SK-N-SH treated with all-trans-retinoic acid at 6 μM for 48 hours (cell line): ENCODE measurements around the gene IL23R.

Experiments
- BACH2 ChIP-seq: fragments of 250-450 bp; sonication (Bioruptor Pico); IDR thresholded peaks from 2 replicates; pipeline ENCODE4 v1.9.0; 2021; ENCODE audit warnings: mild to moderate bottlenecking, borderline replicate concordance
- PPARA ChIP-seq: fragments of 250-450 bp; sonication (Bioruptor Pico); IDR thresholded peaks from 2 replicates; pipeline ENCODE4 v1.5.0; 2020; ENCODE audit warnings: mild to moderate bottlenecking, borderline replicate concordance
- RARB ChIP-seq: fragments of 250-450 bp; sonication (Bioruptor Pico); IDR thresholded peaks from 2 replicates; pipeline ENCODE4 v1.8.0; 2021; ENCODE audit warnings: mild to moderate bottlenecking, moderate library complexity
- ZFP30 ChIP-seq: fragments of 450-650 bp; formaldehyde crosslinking; IDR thresholded peaks from 2 replicates; pipeline ENCODE4 v1.5.0; 2022; ENCODE audit warnings: mild to moderate bottlenecking, moderate library complexity
- ZNF8 ChIP-seq: fragments of 450-650 bp; formaldehyde crosslinking; IDR thresholded peaks from 2 replicates; pipeline ENCODE4 v1.5.0; 2020; ENCODE audit warnings: mild to moderate bottlenecking, moderate library complexity
- TF ChIP-seq, protein P1 (sequence below): fragments of 250-450 bp; sonication (Bioruptor Pico); IDR thresholded peaks from 2 replicates; pipeline ENCODE4 v1.8.0; 2020; ENCODE audit warnings: mild to moderate bottlenecking, moderate library complexity, borderline replicate concordance
- TF ChIP-seq, protein P2 (sequence below): fragments of 250-450 bp; sonication (Bioruptor Pico); IDR thresholded peaks from 2 replicates; pipeline ENCODE4 v1.8.0; 2021; ENCODE audit warnings: low read depth, mild to moderate bottlenecking, moderate library complexity, borderline replicate concordance

DNA sequence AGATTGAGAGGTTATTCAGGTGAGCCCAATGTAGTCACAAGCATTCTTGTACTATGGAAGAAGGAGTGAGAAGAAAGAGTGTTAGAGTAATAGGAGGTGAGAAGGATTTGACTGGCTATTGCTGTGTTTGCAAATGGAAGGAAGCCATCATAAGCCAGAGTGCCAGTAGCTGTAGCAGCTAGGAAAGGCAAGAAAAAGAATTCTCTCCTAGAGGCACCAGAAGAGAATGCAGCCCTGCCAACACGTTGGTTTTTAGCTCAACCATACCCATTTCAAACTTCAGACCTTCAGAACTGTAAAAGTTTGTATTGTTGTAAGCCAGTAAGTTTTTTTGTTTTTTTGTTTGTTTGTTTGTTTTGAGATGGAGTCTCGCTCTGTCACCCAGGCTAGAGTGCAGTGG, 132.5 kb downstream of the IL23R start:
- TF ChIP-seq, protein P1, sequence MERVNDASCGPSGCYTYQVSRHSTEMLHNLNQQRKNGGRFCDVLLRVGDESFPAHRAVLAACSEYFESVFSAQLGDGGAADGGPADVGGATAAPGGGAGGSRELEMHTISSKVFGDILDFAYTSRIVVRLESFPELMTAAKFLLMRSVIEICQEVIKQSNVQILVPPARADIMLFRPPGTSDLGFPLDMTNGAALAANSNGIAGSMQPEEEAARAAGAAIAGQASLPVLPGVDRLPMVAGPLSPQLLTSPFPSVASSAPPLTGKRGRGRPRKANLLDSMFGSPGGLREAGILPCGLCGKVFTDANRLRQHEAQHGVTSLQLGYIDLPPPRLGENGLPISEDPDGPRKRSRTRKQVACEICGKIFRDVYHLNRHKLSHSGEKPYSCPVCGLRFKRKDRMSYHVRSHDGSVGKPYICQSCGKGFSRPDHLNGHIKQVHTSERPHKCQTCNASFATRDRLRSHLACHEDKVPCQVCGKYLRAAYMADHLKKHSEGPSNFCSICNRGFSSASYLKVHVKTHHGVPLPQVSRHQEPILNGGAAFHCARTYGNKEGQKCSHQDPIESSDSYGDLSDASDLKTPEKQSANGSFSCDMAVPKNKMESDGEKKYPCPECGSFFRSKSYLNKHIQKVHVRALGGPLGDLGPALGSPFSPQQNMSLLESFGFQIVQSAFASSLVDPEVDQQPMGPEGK (CRISPR knock-in tag), result no peak
- no peak for TF ChIP-seq BACH2
- no peak for TF ChIP-seq PPARA (CRISPR knock-in tag)
- TF ChIP-seq, protein P2, sequence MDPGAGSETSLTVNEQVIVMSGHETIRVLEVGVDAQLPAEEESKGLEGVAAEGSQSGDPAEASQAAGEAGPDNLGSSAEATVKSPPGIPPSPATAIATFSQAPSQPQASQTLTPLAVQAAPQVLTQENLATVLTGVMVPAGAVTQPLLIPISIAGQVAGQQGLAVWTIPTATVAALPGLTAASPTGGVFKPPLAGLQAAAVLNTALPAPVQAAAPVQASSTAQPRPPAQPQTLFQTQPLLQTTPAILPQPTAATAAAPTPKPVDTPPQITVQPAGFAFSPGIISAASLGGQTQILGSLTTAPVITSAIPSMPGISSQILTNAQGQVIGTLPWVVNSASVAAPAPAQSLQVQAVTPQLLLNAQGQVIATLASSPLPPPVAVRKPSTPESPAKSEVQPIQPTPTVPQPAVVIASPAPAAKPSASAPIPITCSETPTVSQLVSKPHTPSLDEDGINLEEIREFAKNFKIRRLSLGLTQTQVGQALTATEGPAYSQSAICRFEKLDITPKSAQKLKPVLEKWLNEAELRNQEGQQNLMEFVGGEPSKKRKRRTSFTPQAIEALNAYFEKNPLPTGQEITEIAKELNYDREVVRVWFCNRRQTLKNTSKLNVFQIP (CRISPR knock-in tag), result no peak
- no peak for TF ChIP-seq ZNF8 (CRISPR knock-in tag)
- no peak for TF ChIP-seq RARB
- TF ChIP-seq ZFP30 (CRISPR knock-in tag), result no peak
